ENCODE results near the gene LEFTY1.
"Not testable (repeated sequence)": the region's sequence is repeated elsewhere in the genome, so short reads cannot be mapped to it uniquely, and the experiment has no call there.

The LEFTY1 gene, protein sequence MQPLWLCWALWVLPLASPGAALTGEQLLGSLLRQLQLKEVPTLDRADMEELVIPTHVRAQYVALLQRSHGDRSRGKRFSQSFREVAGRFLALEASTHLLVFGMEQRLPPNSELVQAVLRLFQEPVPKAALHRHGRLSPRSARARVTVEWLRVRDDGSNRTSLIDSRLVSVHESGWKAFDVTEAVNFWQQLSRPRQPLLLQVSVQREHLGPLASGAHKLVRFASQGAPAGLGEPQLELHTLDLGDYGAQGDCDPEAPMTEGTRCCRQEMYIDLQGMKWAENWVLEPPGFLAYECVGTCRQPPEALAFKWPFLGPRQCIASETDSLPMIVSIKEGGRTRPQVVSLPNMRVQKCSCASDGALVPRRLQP

DNA sequence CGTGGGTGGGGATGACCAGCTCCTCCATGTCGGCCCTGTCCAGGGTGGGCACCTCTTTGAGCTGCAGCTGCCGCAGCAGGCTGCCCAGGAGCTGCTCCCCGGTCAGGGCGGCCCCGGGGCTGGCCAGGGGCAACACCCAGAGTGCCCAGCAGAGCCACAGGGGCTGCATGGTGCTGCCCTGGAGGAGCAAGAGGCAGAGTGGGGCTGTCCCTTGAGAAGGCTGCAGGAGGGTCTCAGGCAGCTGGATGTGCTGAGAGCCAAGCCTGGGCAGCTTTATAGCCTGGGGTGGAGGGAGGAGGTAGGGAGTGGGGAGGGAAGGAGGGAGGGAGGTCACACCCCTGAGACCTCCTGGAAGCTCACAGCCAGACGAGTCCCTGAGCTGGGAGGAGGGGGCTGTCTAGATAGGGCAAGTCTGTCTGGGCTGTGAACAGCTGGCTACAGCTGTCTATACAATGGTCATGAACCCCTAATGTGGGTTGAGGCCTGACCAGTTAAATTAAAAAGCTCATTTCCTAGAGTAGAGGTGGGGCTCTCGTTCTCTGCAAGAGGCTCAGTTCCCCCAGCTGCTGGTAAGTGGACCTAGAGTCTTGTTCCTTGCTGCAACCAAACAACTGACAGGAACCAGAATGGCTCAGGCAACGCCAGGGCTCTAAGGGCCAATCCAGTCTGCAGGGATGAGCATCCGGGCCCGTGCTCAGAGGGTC is at the start of gene LEFTY1:
LEFTY1 (minus strand) TSS at position 249 of the 704 bp plus-strand sequence; CDS start at position 169, 80 bp downstream.
- no peak for DNase-seq (ENCODE audit: low read depth)

DNA sequence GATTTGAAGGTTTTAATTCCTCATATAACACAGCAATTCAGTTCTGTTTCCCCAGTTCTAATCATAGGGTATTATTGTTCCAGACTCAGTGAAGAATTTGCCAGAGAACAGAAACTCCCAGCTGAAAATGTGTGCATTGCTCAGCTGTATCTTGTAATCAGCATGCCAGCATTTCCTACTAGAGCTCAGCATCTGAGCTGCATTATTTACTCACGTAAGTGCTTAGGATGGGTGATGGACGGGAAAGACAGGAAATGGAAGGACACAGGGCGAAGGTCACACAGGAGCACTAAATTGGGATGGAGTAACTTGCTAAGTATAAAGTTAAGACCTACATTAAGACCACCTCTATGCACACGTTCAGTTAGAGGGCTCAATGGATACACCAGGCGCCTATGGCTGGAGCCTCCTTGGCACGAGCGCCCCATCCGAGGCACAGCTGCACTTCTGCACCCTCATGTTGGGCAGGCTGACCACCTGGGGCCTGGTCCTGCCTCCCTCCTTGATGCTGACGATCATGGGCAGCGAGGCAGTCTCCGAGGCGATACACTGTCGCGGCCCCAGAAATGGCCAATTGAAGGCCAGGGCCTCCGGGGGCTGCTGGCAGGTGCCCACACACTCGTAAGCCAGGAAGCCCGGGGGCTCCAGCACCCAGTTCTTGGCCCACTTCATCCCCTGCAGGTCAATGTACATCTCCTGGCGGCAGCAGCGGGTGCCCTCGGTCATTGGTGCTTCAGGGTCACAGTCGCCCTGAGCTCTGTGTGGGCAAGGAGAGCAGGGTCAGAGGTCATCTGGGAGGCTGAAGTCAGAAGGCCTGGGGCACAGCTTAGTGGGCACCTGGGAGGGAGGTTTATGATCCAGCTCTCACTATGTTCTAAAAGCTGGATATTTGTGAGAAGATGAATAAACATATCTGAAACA is 48.4 kb upstream of the LEFTY1 start:
- DNase-seq (ENCODE audit: low read depth): no peak

DNA sequence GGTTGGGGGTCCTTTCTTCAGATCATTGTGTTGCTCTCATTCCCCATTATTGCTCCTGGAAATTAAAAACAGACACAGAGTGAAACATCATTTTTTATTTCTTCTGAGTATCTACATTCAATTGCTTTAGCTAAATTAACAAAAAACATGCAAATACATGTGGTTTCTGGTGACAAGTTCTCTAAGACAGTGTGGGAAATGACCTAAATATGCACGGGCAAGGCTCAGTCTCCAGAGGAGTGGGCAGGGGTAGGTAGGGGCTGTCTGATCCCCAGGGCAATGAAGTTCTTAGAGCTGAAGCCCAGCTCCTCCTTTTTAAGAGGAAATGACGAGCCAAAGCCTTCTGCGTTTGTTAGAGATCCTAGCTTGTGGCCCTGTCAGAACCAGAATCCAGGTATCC is 47.6 kb upstream of the LEFTY1 start:
- no peak for DNase-seq (ENCODE audit: low read depth)

DNA sequence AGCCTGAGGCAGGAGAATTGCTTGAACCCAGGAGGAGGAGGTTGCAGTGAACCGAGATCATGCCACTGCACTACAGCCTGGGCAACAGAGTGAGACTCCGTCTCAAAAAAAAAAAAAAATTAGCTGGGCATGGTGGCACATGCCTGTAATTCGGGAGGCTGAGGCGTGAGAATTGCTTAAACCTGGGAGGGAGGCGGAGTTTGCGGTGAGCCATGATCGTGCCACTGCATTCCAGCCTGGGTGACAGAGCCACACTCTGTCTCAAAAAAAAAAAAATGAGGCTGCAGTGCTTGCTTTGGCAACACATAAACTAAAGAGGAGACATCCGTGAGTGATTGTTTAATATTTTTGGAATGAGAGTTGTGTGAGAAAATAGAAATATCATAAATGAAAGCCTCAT is 47.1 kb upstream of the LEFTY1 start:
- DNase-seq (ENCODE audit: low read depth): not testable (repeated sequence)

DNA sequence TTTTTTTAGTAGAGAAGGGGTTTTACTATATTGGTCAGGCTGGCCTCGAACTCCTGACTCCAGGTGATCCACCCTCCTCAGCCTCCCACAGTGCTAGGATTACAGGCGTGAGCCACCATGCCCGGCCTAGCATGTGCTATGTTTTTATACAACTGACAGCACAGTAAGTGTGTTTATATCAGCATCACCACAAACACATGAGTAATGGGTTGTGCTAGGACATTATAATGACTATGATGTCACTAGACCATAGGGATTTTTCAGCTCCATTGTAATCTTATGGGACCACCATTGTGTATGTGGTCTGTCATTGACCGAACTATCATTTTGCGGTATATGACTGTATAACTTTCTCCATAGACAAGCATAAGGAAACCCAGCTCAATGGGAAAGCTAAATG is 45.8 kb upstream of the LEFTY1 start:
- DNase-seq (ENCODE audit: low read depth): no peak

DNA sequence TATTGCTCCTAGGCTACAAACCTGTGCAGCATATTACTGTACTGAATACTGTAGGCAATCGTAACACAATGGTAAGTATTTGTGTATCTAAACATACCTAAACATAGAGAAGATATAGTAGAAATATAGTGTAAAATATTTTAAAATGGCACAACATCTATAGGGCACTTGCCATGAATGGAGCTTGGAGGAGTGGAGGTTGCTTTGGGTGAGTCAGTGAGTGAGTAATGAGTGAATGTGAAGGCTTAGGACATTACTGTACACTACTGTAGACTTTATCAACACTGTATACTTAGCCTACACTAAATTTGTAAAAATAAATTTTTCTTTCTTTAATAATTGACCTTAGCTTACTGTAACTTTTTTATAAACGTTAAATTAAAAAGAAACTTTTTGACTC is 44.1 kb upstream of the LEFTY1 start:
- no peak for DNase-seq (ENCODE audit: low read depth)

DNA sequence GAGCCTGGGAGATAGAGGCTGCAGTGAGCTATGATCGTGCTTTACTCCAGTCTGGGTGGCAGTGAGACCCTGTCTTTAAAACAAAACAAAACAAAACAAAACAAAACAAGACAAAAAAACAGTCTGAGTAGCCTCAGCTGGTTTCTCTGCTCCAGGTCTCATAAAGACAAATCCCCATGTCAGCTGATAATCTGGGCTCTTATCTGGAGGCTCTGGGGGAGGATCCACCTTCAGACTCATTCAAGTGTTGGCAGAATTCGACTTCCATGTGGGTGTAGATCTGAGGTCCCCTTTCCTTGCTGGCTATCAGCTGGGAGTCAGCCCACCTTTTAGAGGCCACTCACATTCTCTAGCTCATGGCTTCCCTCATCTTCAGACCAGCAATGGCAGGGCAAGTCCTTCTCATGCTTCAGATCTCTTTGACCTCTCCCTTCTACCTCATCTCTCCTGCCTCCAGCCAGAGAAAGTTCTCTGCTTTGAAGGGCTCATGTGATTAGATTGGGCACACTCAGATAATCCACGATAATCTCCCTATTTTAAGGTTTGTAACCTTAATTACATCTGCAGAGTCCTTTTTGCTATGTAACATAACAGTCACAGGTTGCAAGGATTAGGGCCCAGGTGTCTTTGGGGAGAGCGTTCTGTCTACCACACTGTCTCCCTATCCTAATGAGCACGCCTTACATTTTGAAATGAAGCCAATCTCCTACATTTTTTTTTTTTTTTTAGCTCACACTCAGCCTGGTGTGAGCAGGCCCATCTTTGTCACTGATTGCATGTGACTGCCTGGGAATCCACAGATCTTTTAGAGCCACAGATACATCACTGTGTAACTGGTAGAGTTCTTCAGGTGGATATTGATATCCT is 42.6 kb upstream of the LEFTY1 start:
- no peak for DNase-seq (ENCODE audit: low read depth)

DNA sequence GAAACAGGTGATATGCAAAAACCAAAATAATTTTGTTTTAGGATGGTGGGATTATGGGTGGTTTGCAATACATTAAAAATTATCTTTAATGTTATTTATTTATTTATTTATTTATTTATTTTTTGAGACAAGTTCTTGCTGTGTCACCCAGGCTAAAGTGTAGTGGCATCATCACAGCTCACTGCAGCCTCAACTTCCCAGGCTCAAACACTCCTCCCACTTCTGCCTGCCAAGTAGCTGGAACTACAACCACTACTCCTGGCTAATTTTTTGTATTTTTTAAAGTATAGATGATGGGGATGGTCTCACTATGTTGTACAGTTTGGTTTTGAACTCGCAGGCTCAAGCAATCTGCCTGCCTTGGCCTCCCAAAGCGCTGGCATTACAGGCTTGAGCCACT is 41.6 kb upstream of the LEFTY1 start:
- no peak for DNase-seq (ENCODE audit: low read depth)

DNA sequence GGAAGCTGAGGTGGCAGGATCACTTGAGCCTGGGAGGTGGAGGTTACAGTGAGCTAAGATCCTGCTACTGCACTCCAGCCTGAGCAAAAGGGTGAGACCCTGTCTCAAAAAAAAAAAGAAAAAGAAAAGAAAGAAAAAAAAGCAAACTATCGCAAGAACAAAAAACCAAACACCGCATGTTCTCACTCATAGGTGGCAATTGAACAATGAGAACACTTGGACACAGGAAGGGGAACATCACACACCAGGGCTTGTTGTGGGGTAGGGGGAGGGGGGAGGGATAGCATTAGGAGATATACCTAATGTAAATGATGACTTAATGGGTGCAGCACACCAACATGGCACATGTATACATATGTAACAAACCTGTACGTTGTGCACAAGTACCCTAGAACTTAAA is 40.5 kb upstream of the LEFTY1 start:
- DNase-seq (ENCODE audit: low read depth): not testable (repeated sequence)

DNA sequence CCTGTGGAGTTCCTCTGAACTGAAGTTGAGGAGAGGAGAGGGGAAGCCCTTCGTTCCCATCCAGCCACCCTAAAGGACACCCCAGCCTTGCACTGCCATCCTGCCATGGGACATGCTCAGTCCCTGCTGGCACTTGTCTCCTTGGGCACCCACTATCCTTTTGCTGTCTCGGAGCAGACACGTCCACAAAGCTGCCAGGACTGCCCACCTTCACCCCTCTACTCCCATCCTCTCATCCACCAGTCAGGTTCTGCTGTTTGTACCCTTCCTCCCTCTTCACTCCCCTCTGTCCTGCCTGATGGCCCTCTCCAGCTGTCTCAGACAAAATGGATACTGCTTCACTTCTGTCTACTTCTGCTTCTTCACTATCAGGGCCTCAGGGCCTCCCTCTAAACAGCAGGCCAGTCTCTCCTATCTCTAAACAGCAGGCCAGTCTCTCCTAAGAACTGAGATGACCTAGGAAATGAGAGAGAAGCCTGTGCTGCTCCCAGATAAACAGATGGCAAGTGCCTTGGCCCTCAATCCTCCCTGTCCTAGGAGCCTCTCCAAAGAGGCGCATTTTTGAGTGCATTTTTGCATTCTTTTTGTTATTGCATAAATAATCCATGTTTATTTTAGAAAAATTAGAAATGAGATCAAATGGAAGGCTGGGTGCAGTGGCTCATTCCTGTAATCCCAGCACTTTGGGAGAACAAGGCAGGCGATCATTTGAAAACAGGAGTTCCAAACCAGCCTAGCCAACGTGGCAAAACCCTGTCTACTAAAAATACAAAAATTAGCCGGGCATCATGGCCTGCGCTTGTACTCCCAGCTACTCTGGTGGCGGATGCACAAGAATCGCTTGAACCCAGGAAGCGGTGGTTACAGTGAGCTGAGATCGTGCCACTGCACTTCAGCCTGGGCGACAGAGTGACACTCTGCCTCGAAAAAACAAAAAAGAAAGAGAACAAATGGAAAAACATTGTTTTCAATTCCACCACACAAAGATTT is 39.5 kb upstream of the LEFTY1 start:
- DNase-seq (ENCODE audit: low read depth): no peak

DNA sequence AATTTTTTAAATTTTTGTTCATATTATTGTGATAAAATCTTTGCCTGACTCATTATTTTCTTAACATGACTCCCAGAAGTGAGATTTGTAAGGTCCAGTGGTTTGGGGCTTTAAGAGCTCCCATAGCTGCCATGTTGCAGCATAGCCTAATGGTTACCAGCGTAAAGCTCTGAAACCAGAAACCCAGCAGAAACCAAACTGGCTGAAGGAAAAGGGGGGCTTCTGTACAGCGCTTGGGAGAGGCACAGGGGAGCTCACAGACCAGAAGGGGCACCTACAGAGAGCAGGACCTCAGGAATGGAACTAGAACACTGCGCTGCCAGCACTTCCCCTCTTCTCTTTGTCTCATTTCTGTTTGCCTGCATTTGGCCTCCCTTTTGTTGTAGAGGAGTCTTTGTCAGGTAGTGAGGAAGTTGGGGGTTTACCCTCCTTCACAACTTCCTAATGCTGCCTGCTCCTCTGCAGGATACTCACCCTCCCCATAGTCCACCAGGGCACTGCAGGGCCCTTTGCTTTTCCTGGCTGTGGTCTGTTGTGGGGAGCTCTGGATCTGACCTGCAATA is 37.7 kb upstream of the LEFTY1 start:
- no peak for DNase-seq (ENCODE audit: low read depth)

DNA sequence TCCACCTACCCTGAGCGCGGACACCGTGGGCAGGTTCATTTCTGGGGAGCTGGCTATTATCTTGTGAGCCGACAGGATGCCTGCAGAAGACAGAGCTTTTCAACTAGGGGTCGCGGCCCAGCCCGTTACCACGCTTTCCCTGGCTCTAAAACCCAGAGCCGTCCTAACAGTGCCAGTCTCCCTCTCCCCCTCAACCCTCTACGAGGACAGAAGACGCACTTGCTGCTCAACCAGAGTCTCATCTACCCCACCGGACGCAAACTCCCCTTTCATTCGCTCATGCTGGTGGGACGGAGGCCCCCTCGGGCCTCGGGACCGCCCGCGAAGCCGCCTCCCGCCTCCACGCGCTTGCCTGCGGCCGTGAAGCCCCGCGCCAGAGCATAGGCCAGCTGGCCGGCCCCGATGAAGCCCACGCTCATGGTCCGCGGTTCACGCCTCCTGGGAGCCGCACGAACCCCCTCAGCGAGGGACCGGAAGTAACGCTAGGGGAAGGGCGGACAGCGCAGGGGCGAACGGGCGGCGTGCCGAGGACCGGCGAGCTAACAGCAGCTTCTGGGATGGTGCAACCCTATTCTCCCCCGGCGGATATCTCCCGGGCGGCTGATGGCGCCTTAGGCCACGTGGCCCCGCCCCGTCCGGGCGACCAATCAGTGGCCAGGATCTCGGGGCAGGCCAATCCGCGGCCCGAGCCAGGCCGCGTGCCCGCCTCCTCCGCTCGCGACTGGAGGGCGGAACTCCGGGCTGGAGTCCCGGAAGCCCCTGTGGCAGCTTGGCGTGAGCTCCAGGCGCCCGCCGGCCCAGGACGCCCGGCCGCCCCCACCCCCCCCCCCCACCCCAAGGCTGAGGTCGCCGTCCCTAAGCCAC is 35.0 kb upstream of the LEFTY1 start, which contains the start of gene PYCR2:
PYCR2 (minus strand) TSS at position 559 of the 864 bp plus-strand sequence; CDS start at position 419, 140 bp downstream.
- DNase-seq (ENCODE audit: low read depth): peak; percentile 91

DNA sequence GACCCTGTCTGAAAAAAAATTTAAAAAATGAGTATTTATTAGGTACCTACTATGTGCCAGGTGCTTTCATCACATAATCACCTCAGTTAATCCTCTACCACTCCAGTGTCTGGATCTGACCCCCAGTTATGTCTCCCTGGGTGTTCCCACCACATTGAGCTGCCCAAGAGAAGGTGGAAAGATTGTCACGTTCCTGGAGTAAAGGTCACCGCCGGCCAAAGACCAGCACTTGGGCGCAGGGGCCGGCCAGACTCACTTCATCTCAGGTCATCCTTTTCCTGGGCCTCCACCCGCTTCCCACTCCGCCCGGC is 34.4 kb upstream of the LEFTY1 start:
- DNase-seq (ENCODE audit: low read depth): no peak

DNA sequence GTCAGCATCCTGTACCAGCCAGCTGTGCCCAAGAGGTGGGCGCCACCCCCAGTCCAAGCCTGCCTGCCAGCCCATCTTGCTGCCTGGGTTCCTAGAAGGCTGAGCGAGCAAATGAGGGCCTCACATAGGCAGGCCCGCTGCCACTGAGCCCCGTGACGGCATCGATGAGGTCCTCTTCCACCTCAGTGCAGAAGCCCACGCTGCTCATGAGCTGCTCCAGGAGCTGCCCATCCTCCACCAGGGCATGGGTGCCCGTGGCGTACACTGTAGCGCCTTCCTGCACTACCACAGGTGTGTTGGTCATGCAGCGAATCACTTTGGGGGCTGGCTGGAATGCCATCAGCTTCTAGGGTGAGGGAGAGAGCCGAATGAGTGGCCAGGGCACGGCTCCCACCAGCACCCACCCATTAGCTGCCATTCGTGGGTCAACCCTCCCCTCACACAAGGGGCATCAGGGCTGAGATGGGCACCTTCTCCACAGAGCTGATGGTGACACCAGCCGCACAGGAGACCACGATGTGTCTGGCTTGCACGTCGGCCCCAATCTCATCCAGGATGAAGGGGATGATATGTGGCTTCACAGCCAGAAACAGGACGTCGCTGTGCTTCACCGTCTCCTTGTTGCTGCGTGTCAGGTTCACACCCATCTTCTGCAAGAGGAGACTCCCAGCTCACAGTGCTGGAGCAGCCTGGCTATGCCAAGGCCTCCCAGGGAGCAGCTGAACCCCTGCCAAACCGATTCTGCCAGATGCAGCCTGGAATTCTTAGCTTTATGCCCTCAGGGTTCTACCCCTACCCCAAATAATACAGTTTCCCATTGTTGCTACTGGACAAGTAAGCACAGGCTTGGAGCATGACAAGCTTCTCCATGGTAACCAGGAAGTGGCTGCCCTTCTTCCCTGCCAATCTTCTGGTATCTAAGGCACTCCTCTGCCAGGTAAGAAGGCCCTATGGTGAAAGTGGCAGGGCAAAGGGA is 33.1 kb upstream of the LEFTY1 start:
- no peak for DNase-seq (ENCODE audit: low read depth)

DNA sequence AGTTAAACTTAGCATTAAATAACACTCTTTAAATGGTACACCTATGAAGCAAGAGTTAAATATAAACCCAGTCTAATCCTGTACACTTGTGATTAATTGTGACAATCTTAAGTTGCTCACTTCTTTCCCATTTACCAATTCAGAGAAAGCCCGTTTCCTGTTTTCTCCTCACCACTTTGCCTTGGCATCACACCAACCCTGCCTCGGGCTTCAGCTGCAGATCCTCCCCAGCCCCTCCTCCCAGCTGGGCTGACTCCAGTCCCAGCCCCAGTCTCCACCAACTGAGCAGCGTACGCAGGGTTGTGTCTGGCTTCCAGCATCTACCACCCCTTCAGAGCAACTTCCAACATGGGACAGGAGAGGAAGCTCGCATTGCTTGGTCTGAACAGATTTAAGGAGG is 31.0 kb upstream of the LEFTY1 start:
- DNase-seq (ENCODE audit: low read depth): no peak

DNA sequence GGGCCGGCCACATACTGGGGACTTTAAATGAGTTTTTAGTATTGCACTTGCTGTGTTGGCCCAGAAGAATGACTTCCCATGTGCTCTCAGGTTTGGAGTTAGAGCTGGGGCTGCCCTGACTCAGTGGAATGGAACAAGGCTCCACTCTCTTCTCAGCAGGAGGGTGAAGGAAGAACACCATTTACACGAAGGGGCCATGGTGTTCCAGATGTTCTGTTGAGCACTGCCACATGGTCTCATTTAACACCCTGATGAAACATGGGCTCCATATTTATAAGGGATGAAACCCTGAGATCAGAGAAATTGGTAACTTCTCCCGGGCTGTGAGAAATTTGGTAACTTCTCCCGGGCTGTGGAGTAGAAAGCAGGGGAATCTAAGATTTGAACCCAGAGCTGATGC is 29.3 kb upstream of the LEFTY1 start:
- DNase-seq (ENCODE audit: low read depth): no peak

DNA sequence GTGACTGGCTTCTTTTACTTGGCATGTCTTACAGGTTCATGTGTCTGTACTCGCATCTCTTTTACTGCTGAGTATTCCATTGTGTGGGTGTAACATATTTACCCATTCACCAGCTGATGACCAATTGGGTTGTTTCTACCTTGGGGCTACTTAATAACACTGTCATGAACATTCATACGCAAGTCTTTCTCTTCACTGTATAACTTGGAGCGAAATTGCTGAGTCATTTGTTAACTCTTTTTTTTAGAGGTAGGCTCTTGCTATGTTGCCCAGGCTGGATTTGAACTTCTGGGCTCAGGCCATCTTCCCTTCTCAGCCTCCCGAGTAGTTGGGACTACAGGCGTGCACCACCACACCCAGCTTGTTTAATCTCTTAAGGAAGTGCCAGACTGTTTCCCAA is 28.6 kb upstream of the LEFTY1 start:
- DNase-seq (ENCODE audit: low read depth): no peak

DNA sequence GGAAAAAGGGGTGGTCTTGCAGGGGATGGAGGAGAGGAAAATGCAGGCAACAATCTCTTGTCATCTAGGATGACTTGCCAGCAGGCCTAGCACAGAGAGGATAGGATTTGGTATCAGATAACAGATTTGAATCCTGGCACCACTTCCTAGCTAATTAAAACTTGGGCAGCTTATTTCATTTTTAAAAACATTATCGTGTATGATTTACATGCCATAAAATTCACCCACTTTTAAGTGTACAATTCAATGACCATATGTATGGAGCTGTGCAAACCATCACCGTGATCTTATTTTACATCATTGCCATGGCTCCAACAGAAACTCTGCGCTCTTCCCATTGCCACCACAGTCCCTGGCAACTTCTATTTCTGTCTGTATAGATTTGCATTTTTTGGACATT is 28.2 kb upstream of the LEFTY1 start:
- no peak for DNase-seq (ENCODE audit: low read depth)

Data from activated gamma-delta T cell treated with anti-CD3 and anti-CD28 coated beads, Interleukin-2, amount 50 U/mL, for 16 hours (primary cell).